ENCODE results near the gene NPFFR2. TPM values are rescaled to one million over a fixed set of nuclear protein-coding genes. Genes with fewer than 3 reads are reported as not detected.

The NPFFR2 gene
- polyA plus RNA-seq, 3 donors = not detected

DNA sequence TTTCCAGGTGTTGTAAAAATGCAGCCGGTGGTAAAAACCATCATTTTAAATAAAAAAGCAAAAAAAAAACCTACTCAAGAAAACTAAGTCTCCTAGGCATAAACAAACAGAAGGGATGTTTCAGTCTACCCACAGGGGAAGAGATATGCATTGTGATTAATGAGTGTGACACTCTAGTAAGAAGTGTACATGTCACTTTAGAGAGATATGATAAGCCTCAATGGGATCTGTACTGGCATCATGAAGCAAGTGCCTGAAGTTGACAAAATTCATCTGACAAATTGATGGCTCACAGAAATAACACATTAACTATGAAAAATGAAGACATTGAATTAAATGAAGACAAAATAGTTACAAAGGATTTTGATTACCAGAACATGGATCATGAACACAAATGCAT, 162.7 kb downstream of the NPFFR2 start:
- H3K9me3 ChIP-seq (replicated peaks in 1 of 2; ENCODE audit: control insufficient read depth in 1 of 2, insufficient read depth in 1 of 2, low read length in 2 of 2) = peaks cover 23 to 25% of the 10 kb centered on the region in 2 donors
- H3K27me3 ChIP-seq (ENCODE audit: control insufficient read depth in 2 of 2, insufficient read depth in 2 of 2, low read length in 2 of 2) = no peaks in the 10 kb centered on the region
- H3K4me3 ChIP-seq (replicated peaks in 1 of 3; ENCODE audit: low read depth in 2 of 3, low read length in 3 of 3) = no peak overlapping the region
- no peak overlapping the region for H3K4me3 Mint-ChIP-seq
- no CpG with 5 or more reads among the region's 1 CpG for WGBS (ENCODE audit: insufficient coverage)
- H4K20me1 ChIP-seq (ENCODE audit: insufficient read depth, low read length) = no peaks in the 10 kb centered on the region
- no peak overlapping the region for H3K9ac ChIP-seq (ENCODE audit: insufficient read depth, low read length, poor library complexity, severe bottlenecking)
- H3K4me1 Mint-ChIP-seq = no peaks in the 10 kb centered on the region
- no peaks in the 10 kb centered on the region for H3K79me2 ChIP-seq (ENCODE audit: insufficient read depth, low read length)
- H3K27ac ChIP-seq (ENCODE audit: low read depth in 1 of 2, low read length in 2 of 2) = no peak overlapping the region
- no peak overlapping the region for H3K27ac Mint-ChIP-seq
- H3K9me3 Mint-ChIP-seq = peaks cover 4 to 25% (median 6%) of the 10 kb centered on the region in 7 donors
- intact Hi-C loops (cut with micrococcal nuclease) = no loop called here
- H3K4me1 ChIP-seq (ENCODE audit: control insufficient read depth in 1 of 2, insufficient read depth in 2 of 2, low read length in 2 of 2) = no peaks in the 10 kb centered on the region
- no peak overlapping the region for H2AFZ ChIP-seq (ENCODE audit: insufficient read depth, low read depth, low read length, poor library complexity, severe bottlenecking)
- peaks cover 0 to 2% (median 0%) of the 10 kb centered on the region in 3 donors for H3K27me3 Mint-ChIP-seq (ENCODE audit: low read depth in 3 of 3)
- H3K36me3 ChIP-seq (replicated peaks in 1 of 2; ENCODE audit: control insufficient read depth in 1 of 2, insufficient read depth in 2 of 2, low read length in 2 of 2) = no peaks in the 10 kb centered on the region
- H3K4me2 ChIP-seq (replicated peaks; ENCODE audit: extremely low read depth, low read length, poor library complexity, severe bottlenecking) = no peak overlapping the region
- TF ChIP-seq, protein P1, sequence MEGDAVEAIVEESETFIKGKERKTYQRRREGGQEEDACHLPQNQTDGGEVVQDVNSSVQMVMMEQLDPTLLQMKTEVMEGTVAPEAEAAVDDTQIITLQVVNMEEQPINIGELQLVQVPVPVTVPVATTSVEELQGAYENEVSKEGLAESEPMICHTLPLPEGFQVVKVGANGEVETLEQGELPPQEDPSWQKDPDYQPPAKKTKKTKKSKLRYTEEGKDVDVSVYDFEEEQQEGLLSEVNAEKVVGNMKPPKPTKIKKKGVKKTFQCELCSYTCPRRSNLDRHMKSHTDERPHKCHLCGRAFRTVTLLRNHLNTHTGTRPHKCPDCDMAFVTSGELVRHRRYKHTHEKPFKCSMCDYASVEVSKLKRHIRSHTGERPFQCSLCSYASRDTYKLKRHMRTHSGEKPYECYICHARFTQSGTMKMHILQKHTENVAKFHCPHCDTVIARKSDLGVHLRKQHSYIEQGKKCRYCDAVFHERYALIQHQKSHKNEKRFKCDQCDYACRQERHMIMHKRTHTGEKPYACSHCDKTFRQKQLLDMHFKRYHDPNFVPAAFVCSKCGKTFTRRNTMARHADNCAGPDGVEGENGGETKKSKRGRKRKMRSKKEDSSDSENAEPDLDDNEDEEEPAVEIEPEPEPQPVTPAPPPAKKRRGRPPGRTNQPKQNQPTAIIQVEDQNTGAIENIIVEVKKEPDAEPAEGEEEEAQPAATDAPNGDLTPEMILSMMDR (IDR thresholded peaks at IDR 0.05) = no peak
- no peak for DNase-seq
- H3K36me3 Mint-ChIP-seq = no peaks in the 10 kb centered on the region

Other genes with a start within 250 kb of the NPFFR2 start
- gene GC, start 247.9 kb upstream of the NPFFR2 start, polyA plus RNA-seq = not detected

Data from CD14-positive monocyte (primary cell).